Nephron (organoid): ENCODE results near the gene UCN.

Experiments used
- H3K27ac Mint-ChIP-seq, 3 experiments: 2 replicates each; pipeline ENCODE4 v1.8.0; 2020; ENCODE audit warnings: mixed read lengths in 3 of 3, mild to moderate bottlenecking in 2 of 3, moderate library complexity in 1 of 3
- H3K27me3 Mint-ChIP-seq: 2 replicates; pipeline ENCODE4 v1.8.0; 2021; ENCODE audit warnings: low read depth, mild to moderate bottlenecking, moderate library complexity, mixed read lengths
- H3K36me3 Mint-ChIP-seq: 2 replicates; pipeline ENCODE4 v1.8.0; 2020; ENCODE audit warnings: low read depth, mixed read lengths
- H3K4me1 Mint-ChIP-seq: 2 replicates; pipeline ENCODE4 v1.8.0; 2020; ENCODE audit warnings: mixed read lengths
- H3K4me3 Mint-ChIP-seq, 3 experiments: 2 replicates each; pipeline ENCODE4 v1.8.0; 2020; ENCODE audit warnings: mild to moderate bottlenecking in 3 of 3, mixed read lengths in 3 of 3, moderate library complexity in 2 of 3
- H3K9me3 Mint-ChIP-seq: 2 replicates; pipeline ENCODE4 v1.8.0; 2020; ENCODE audit warnings: mixed read lengths
- CTCF ChIP-seq, 3 experiments: fragments of 200-600 bp; sonication (generic); IDR thresholded peaks; one replicate each; pipeline ENCODE4 v1.5.0; 2021; ENCODE audit warnings: antibody characterized with exemption in 3 of 3; ENCODE audit not compliant: unreplicated experiment in 3 of 3

Gene UCN

GRCh38 chr2:27282892-27283291, 25.4 kb downstream of the UCN start:
- Mint-ChIP-seq H3K27ac (peak overlapping the region; percentile 69 to 95 (median 74)), H3K4me3 (peak overlapping the region; percentile 67 to 91 (median 81)), H3K9me3 (no peaks in the 10 kb centered on the region), H3K36me3 (no peaks in the 10 kb centered on the region), H3K27me3 (peaks cover 32% of the 10 kb centered on the region), H3K4me1 (peaks cover 54% of the 10 kb centered on the region)
- no peak for TF ChIP-seq CTCF (IDR thresholded peaks at IDR 0.05; ENCODE audit: unreplicated experiment in 3 of 3)

- Mint-ChIP-seq H3K4me1 (peaks cover 52% of the 10 kb centered on the region), H3K36me3 (no peaks in the 10 kb centered on the region)
These were observed 26.2 kb downstream of the UCN start, which contains the start of gene TRIM54 for GRCh38 chr2:27281855-27282559. Gene TRIM54, plus strand, starts transcription at chr2:27282429. Its CDS starts 303 bp downstream, at chr2:27282732.

GRCh38 chr2:27281442-27281841, 26.8 kb downstream of the UCN start:
- Mint-ChIP-seq H3K27me3 (peaks cover 32% of the 10 kb centered on the region), H3K36me3 (no peaks in the 10 kb centered on the region), H3K27ac (peak overlapping the region; percentile 69 to 95 (median 74)), H3K4me3 (peak overlapping the region; percentile 67 to 91 (median 81)), H3K4me1 (peaks cover 50% of the 10 kb centered on the region), H3K9me3 (no peaks in the 10 kb centered on the region)
- TF ChIP-seq CTCF (IDR thresholded peaks at IDR 0.05; ENCODE audit: unreplicated experiment in 3 of 3): no peak

More at GRCh38 chr2:27281855-27282559, 26.2 kb downstream of the UCN start, which contains the start of gene TRIM54:
- H3K27ac Mint-ChIP-seq: peak within 1 kb of the TSS; percentile 69 to 95 (median 74)
- no peaks in the 10 kb centered on the region for H3K9me3 Mint-ChIP-seq
- H3K4me3 Mint-ChIP-seq: peak within 1 kb of the TSS; percentile 67 to 91 (median 81)
- peaks cover 37% of the 10 kb centered on the region for H3K27me3 Mint-ChIP-seq
- no peak for TF ChIP-seq CTCF (IDR thresholded peaks at IDR 0.05; ENCODE audit: unreplicated experiment in 3 of 3)

- Mint-ChIP-seq H3K36me3 (no peaks in the 10 kb centered on the region), H3K27me3 (peaks cover 28% of the 10 kb centered on the region), H3K9me3 (no peaks in the 10 kb centered on the region), H3K4me3 (no peak overlapping the region), H3K27ac (peak overlapping the region in 2 of 3 experiments; percentile 74 to 95), H3K4me1 (peaks cover 46% of the 10 kb centered on the region)
- TF ChIP-seq CTCF (IDR thresholded peaks at IDR 0.05; ENCODE audit: unreplicated experiment in 3 of 3): no peak
These were observed 27.4 kb downstream of the UCN start for GRCh38 chr2:27280826-27281225.

GRCh38 chr2:27278010-27278409, 30.2 kb downstream of the UCN start:
- no peaks in the 10 kb centered on the region for H3K36me3 Mint-ChIP-seq
- TF ChIP-seq CTCF (IDR thresholded peaks at IDR 0.05; ENCODE audit: unreplicated experiment in 3 of 3): no peak
- no peak overlapping the region for H3K4me3 Mint-ChIP-seq
- peaks cover 31% of the 10 kb centered on the region for H3K4me1 Mint-ChIP-seq
- H3K9me3 Mint-ChIP-seq: no peaks in the 10 kb centered on the region
- H3K27ac Mint-ChIP-seq: no peak overlapping the region
- peaks cover 39% of the 10 kb centered on the region for H3K27me3 Mint-ChIP-seq
